DMS153 treated with DMSO at 0.1 percent for 48 hours (cell line): ENCODE data around the gene IQGAP3.

Experiments
- DNase-seq: peaks from one replicate; lab custom pipeline; 2025; ENCODE audit not compliant: unreplicated experiment; lab: John Stamatoyannopoulos, UW

Gene IQGAP3

DNA sequence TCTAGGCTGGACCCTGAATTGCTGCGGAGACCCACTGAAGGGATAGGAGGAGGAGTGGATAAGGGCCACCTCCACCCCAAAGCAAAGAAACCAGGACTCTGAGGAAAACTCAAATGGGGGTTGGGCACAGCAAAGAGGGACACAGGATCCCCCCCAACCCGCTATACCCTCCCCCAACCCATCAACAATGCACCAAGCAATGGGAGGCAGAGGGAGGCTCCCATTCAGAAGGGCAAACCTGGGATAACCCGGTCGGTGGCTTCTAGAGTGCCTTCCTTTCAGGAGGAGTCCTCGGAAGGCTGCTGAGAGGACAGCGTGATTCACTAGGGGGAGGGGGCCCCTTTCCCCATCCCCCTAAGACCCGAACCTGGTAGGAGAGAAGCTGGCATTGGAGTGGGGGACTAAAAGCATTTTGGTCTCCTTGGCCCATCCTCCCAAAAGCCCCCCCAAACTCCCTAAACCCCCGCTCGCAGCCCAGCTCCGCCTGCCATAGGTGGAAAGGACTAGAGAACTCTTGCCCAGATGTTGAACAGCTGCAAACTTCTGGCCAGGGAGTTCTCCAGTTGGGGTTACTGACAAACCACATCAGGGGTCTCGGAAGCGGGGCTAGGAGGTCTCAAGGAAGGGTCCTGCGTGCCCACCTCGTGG lies 73.0 kb downstream of the IQGAP3 start:
- no peak for DNase-seq

DNA sequence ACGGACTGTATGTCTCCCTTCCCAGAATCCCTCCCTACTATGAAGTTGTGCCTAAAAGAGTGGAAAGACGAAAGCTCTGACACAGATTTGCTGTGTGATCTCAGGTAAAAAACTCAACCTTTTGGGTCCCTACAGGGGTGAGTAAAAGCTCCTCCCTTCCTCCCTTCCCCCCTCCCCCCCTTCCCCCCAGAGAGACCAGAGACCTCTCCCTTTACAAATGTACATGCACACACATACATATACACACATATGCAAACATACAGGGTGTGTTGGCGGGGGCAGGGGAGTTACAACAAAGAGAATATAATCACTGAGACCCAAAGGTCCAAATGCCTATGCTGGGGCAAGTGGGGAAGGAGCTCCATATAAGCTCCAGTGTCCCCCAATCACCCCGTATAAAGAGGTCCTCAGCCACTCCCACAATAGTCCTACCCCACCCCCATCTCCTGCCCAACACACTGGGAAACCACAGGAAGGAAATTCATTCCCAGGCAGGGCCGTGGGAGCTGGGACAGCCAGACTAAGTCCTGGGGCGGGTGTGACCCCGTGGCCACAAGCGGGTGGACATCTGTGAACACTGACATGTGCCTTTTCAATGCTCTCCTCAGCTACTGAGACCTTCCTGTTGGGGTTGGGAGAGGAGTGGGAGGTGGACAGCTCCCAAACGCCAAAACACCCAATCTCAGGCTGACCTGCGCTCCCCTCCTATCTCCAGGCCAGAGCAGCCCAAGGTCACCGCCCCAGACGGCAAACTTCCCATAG lies 73.8 kb downstream of the IQGAP3 start:
- no peak for DNase-seq

DNA sequence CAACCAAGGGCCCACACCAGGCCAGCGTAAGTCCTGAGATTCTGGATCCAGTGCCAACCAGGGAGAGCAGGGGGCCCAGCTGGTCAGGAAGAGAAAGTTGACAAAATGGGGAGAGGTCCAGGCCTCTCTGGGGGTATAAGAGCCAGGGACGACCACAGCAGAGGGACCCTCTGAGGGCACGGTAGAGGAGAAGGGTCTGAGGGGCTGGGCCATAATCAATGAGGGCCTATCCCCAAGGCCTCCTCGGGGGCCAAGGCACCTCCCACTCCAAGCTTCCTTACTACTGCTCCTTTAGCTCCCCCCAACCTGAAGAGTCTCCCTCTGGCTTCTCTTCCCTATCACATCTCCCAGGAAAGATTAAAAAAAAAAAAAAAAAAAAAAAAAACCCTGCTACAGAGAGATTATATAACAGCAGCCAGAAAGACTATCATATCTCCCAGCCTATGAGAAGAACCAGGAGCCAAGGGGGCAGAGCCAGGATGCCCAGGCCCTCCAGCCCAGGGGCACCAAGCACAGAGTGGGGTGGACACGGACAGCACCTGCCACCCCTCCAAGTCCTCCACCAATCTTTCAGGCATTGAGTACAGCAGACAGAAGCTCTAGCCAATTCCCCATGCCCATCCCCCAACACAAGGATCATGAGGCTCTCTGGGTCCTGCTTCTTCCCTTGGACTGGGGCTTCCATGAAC lies 74.5 kb downstream of the IQGAP3 start:
- DNase-seq, result no peak

DNA sequence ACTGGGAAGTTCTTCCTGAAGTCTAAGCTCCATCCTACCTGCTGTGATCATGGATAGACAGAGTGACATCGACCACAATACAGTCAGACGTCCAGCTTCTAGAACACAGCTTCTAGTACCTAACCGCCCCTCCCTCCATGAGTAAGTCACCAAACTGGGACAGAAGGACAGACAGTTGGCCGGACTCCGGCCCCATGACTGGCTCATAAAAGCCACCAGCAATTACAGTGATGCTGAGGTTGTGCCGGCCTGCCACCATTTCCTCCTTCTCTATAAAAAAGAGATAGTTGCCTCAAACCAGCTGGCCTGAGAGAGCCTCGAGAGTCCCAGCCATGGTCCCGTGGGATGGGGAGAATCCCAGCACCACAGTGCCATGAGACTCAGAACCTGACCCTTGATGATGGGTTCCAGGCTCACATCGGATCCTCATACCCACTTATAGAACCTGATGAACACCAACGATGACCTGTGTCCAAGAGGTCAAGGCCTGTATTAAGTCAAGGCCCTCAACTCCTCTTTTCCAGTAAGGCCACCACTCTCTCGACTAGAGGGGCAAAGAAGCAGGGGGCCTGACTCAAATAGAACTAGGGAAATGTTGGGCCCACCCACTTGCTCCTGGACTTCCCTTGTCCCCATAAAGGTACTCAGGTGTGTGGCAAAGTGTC lies 75.2 kb downstream of the IQGAP3 start:
- no peak for DNase-seq

DNA sequence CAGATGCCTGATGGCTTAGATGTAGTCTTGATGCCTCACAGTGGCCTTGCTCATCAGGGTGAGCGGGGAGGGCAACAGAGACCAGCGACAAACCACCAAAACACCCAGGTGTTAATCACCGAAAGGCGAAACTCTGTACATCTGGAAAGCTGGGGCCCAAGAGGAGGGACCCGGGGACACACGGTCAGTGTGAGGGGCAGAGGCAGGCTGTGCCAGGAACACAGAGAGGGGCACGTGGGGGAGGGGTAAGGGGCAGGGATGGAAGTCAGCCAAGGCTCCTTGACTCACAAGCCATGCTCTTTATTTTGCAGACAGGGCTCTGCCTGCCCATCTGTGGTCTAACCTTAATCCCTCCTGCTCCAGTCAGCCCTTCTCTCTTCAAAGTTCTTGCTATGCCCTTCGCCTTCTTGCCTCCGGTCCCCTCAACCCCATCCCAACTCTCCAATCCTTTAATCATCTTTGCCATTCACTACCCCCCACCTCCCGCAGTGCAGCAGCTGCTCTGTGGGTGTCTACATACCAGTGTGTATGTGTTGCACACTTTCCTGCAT lies 76.1 kb downstream of the IQGAP3 start:
- DNase-seq, result no peak

DNA sequence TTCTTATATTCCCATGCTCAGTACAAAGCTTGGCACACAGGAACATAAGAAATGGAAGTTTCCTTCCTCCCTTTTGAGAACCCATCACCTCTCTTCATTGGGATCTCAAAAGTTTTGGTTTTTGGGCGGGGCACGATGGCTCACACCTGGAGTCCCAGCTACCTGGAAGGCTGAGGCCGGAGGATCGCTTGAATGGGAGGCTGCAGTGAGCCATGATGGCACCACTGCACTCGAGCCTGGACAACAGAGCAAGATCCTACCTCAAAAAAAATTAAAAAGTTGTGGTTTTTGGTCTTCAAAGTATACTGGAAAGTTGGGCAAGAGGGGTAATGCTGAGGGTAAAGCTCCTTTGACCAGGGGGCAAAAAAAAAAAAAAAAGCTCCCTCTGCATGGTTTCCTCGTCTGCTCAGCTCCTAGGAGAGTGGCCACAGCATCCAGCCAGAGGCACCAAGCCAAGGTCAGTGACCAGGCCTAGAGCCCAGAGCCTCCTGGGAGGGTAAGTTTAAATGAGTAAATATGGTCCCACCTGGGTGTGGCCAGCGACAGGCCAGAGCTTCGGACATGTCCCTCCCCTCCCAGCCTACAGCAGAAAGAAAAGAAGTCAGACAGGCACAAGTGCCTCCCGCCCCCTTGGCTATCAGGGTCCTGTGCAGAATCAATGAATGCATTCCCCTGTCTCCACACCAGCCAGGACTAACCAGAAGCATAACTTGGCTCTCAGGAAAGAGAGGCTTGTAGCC lies 76.8 kb downstream of the IQGAP3 start:
- no peak for DNase-seq

DNA sequence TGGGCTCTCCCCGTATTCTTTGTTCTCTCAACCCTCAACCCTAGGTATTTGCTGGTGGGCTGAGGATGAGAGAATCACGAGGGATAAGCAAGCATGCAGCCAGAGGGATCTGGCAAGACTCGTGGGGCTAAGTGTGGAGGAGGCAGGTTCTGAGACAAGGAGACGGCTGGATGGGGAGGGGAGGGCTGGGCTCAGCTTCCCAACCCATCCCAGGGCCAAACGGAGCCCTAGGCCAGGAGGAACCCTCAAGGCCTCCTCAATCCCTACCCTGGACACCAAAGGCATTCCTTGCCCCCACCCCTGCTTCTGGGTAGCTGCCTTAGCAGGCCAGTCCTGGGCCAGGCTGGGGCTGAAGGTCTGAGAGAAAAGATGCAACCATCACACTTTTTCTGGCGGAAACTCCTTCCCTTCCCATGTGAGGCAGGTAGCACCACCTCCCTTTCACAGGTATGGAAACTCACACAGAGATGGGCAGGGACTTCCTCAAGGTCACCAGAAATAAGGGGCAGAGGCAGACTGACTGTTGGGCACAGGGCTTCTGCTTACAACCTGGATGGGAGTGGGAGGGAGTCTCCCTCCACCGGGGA lies 78.0 kb downstream of the IQGAP3 start:
- DNase-seq, result no peak

DNA sequence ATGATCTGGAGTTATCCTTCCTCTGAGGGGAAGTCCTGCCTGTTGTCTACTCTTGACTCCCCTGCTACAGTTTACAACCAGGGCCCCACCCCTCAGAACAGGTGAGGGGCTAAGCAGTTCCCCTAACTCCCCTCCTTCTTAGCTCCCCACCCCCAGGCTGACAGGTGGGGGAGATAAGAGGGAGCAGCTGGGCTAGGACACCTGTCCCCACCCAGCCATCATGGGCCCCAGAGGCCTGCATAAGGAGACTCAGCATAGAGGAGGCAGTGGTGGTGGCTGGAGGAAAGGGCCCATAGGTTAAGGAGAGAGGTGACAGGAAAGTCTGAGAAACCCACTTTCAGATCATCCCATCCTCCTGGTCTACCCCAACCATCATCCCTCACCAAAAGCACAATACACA lies 78.6 kb downstream of the IQGAP3 start:
- no peak for DNase-seq

DNA sequence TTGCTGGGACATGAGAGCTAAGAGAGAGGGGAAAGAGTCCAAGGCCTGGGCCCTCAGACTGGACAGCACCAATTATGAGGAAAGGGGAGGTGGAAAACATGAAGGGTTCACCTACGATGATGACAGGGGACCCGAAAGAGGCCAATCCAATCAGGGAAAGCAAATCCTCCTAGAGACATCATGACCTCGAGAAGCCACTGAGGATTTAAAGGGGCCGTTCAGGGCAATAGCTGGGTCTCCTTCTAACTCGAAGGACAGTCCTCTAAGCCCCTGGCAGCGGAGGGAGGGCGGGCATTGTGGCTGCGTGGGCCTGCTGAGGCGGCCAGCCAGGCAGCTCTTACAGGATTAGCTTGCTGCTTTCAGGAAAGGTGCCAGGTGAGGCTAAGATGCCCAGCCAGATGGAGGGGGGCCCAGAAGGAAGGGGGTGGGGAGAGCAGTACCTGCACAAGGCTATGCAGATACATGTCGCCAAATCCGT lies 79.2 kb downstream of the IQGAP3 start:
- no peak for DNase-seq

DNA sequence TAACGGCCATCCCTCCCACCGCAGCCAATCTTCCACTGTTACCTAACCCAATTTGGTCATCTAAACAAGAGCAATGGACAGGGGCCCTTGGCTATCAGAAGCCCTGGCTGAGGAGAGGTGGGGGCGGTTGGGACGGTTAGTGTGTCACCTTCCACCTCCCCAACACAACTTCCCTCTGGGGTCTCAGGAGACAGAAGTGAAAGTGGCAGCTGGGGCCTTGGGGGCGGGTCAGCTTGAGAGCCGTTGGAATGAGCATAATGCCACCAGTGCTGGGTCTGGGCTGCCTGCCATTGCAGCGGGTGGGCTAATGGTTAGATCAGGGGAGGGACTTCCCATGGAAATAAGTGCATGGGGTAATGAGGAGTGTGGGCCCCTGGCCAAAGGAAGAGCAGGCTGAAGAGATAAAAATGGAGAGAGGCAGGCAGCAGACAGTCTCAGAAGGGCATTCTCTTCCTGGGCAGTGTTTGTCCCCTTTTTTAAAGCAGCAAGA lies 79.7 kb downstream of the IQGAP3 start:
- no peak for DNase-seq

DNA sequence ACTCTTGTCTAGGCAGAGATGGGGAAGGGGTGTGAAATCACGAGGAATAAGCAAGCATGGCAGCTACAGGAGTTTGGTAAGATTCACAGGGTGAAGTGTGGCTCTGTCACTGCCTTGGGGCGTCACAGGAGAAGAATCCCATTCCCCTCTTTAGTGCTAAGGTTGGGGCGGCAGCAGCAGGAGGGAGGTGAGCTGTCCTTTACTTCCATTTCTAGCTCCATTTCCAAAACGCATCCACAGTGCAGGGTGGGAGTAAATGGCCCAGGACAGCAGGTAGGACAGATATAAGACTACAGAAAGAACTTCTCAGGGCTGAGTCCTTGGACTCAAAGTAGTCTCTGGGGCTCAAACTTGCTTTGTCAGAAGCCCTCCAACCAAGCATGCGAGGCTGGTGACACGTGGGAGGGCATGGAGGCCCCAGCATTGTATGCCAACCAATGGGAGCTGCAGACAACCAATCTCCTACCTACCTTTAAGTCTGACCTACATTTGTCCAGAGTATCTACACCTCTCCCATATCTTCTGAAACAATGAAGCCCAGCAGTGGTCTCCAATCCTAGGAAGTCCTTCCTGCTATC lies 80.3 kb downstream of the IQGAP3 start:
- DNase-seq, result no peak

DNA sequence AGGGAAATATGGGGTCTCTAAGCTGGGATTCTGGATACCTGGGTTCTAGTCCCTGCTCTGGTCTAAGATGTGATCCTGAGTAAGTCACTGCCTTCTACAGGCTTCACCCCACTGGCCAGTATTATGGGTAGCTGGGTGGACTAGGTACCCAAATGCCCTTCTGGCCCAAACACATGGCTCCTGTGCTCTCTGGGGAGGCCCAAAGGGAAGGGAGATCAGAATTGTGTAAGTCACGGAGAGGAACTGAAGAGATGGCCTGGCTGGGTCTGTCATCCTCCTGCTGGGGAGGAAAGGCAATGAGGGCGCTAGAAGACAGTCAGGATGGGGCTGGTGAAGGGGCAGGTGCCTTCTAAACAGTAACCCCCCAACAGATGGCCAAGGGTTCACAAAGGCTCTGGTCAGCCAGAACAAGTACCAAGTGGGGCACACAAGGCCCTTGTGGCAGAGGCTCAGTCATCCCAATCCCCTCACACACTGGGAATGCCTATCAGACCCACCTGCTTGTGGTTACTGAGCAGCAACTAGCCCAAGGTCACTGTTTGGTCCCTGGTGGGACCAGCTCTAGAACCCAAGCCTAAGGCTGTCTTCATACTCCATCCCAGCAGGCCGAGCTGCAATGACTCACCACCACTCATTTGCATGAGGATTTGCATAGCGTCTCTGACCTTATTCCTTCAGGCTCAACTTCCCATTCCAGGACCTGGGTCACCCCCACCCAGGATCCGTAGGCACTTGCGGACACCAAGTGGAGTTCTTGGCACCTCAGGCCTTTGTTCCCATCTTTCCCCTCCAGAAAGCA lies 81.0 kb downstream of the IQGAP3 start:
- DNase-seq, result no peak

DNA sequence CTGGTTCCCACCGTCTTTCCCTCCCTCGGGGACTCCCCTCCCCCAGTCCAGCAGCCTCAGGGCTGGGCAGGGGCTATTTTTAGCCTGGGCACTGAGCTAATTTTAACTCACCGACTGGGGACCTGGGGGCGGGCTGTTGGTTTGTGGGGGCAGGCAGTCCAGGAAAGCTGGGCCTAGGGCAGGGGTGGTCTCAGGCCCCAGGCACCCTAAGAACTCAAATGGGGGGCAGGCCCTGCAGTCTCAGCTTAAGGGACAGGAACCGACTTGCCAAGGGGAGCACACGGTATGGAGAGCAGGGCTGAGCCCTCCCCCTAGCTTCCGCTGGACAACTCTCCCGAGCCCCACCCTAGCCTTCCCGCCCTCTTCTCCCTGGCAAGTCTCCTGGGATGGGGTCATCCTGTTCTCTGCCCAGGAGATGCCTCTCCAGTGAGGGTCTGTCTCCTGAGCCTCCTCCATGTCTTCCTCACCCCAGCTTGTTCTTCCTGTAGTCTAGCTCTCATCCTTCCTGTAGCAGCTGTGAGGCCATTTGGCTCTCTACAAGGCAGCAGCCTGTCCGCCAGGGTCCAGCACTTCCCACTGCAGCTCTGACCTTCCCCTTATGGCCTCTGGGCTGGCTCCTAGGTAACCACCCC lies 81.8 kb downstream of the IQGAP3 start:
- DNase-seq, result no peak

DNA sequence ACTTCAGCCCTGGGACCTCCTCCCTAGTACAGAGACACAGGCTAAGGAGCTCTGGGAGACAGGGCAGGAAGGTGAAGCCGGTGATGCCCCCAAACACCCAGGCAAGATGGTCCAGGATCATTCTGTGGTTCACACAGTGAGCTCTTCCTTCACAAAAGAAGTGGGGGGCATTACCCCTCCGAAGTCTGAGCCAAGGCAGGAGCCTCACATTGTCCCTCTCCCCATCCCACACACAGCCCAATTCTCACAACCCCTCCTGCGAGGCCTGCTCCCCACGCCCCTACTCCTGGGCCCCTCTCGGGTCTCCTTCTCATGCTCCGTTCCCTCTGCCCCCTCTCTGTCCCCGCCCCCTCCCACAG lies 82.5 kb downstream of the IQGAP3 start:
- DNase-seq, result no peak

DNA sequence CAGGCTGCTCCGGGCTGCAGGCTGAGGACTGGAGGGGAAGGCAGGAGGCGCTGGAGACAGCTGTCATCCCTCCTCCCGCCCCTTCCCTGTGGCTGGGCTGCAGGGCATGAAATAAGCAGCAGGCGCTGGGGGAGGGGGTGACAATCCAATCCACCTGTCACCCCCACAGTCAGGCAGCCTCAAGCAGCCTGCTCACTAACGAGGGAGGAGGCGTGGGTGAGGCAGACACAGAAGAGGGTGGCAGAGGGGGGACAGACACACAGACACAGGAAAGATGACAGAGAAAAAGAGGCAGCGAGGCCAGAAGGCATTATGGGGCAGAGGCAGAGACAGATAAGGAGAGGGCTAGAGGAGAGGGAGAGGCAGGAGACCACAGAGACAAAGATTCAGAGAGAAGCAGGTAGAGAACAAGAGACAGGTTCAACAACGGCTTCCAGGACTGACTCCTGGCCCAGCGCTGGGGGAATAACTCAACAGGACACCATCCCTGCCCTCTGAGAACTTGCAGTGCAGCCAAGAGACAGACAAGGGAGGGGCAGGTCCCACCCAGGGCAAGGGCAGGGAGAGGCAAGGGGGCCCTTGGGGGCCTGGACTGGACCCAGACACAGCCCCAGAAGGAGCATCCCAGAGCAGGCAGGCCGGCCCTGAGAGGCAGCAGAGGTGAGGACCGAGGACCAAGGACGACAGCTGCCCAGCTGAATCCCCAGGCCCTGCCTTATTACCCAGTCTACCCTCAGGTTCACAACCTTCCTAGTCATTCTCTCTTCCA lies 83.0 kb downstream of the IQGAP3 start:
- no peak for DNase-seq

DNA sequence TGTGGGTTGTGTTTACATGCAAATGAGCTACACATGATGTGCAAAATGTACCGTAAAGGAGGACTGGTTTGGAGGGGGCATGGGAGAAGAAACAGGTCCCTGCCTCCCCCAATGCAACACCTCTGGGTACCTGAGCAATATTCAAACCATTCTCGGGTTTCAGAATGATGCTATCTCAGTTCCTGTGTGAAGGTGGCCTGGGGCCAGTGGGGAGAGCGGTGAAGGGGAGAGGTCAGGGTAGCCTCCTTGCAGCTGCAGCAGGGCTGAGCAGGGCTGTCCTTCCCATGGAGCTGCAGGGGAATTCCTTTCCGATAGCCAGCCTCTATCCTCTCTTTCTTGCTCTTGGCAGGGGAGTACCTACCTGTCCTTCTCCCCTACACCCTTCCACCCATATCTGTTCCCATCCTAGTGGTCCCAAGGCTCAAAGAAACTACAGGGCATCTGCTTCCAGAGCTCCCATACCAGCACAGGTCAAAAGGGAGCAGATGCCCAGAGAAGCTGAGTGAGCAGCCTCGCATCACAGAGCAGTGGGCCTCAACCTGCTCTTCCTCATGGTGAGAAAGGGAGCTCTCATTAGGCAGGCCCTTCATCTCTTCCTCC lies 83.7 kb downstream of the IQGAP3 start:
- no peak for DNase-seq

DNA sequence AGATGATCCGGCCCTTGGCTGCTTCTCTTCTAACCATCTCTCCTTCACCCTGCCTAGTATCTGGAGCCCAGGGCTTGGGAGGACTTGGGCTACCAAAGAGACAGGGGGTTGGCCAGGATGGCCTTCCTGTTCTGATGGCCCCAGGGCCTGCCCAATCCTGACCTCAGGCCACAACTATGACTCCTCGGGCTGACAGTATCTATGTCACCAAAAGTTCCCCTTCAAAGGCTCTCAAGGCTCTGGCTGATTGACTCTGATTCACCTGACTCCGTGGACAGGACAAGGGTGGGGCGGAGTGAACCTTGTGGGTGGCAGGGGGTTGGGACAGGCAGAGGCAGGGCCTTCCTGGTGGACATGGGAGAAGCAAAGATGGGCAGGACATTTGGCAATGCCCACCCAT lies 84.5 kb downstream of the IQGAP3 start:
- DNase-seq, result no peak
